HEK293T (cell line): ENCODE results near the gene CHST1.

Experiments used
- BHLHE40 ChIP-seq: fragments of 450-650 bp; IDR thresholded peaks from 2 replicates; pipeline ENCODE4 v1.6.1; 2016; ENCODE audit warnings: mild to moderate bottlenecking, moderate library complexity, borderline replicate concordance
- CTBP1 ChIP-seq: fragments of 450-650 bp; IDR thresholded peaks from 2 replicates; pipeline ENCODE4 v1.6.1; 2016; ENCODE audit warnings: borderline replicate concordance
- ELF4 ChIP-seq: fragments of 450-650 bp; IDR thresholded peaks from 2 replicates; pipeline ENCODE4 v1.6.1; 2017; ENCODE audit warnings: antibody characterized with exemption
- FOXK2 ChIP-seq: fragments of 450-650 bp; IDR thresholded peaks from 2 replicates; pipeline ENCODE4 v1.6.1; 2016; ENCODE audit warnings: mild to moderate bottlenecking
- FOXM1 ChIP-seq: fragments of 450-650 bp; IDR thresholded peaks from 2 replicates; pipeline ENCODE4 v1.6.1; 2017; ENCODE audit warnings: mild to moderate bottlenecking, borderline replicate concordance
- HDGF ChIP-seq: fragments of 450-650 bp; IDR thresholded peaks from 2 replicates; pipeline ENCODE4 v1.6.1; 2017; ENCODE audit warnings: antibody characterized with exemption, borderline replicate concordance
- L3MBTL2 ChIP-seq: fragments of 450-650 bp; conservative IDR thresholded peaks from 2 replicates; pipeline ENCODE4 v1.6.1; 2016; ENCODE audit warnings: mild to moderate bottlenecking
- LEF1 ChIP-seq: fragments of 450-650 bp; IDR thresholded peaks from 2 replicates; pipeline ENCODE4 v1.6.1; 2017; ENCODE audit warnings: mild to moderate bottlenecking, borderline replicate concordance
- NFRKB ChIP-seq: fragments of 450-650 bp; IDR thresholded peaks from 2 replicates; pipeline ENCODE4 v1.6.1; 2016; ENCODE audit warnings: mild to moderate bottlenecking, moderate library complexity
- SP1 ChIP-seq: fragments of 450-650 bp; IDR thresholded peaks from 2 replicates; pipeline ENCODE4 v1.6.1; 2017
- SUZ12 ChIP-seq: fragments of 450-650 bp; IDR thresholded peaks from 2 replicates; pipeline ENCODE4 v1.6.1; 2016; ENCODE audit warnings: mild to moderate bottlenecking
- TARDBP ChIP-seq: fragments of 450-650 bp; IDR thresholded peaks from 2 replicates; pipeline ENCODE4 v1.6.1; 2016

- TF ChIP-seq ELF4, result no peak
- TF ChIP-seq NFRKB, result no peak
- TF ChIP-seq SP1, result no peak
- TF ChIP-seq FOXM1, result no peak
- no peak for TF ChIP-seq HDGF
- TF ChIP-seq BHLHE40, result no peak
- no peak for TF ChIP-seq SUZ12
- no peak for TF ChIP-seq TARDBP
- no peak for TF ChIP-seq L3MBTL2
- TF ChIP-seq LEF1, result no peak
- no peak for TF ChIP-seq FOXK2
- no peak for TF ChIP-seq CTBP1
Measured at GRCh38 chr11:45663486-45664375, 1.7 kb downstream of the CHST1 start.
